Measurements from ENCODE around the gene C1QTNF9.

Gene C1QTNF9

DNA sequence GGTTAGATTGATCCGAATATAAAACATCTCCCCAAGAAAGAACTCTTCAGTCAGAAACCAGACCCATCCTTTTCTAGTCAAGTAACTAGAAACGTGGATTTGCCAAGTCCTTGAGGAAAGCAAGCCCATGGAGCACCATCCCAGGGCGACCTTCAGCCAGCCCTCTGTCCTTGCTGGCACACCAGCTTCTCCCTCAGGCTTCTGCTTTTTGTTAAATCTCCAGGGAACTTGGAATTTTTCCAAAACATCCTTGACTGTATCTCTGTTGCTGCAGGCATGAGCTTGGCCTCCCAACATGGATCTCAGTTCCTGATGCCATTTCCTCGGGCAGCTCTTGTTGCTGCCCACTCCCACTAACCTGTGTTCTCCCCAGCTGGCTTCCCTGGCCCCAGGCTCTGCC is 27.1 kb upstream of the C1QTNF9 start:
- no peak for TF ChIP-seq YY1 (IDR thresholded peaks at IDR 0.05; ENCODE audit: insufficient read depth, insufficient read length)
- TF ChIP-seq SUZ12 (IDR thresholded peaks at IDR 0.05; ENCODE audit: extremely low read depth, insufficient read depth, insufficient read length) = no peak
- no peak for TF ChIP-seq ZNF274 (IDR thresholded peaks at IDR 0.05; ENCODE audit: low read depth, low read length)
- Histone ChIP-seq H3K36me3 (ENCODE audit: insufficient read depth, insufficient read length, low read length) (peaks cover 31% of the 10 kb centered on the region), H3K4me3 (ENCODE audit: insufficient read length, low read depth) (no peak overlapping the region), H3K4me1 (ENCODE audit: insufficient read depth, insufficient read length) (no peaks in the 10 kb centered on the region), H3K27me3 (ENCODE audit: insufficient read depth, insufficient read length) (no peaks in the 10 kb centered on the region), H3K9ac (ENCODE audit: insufficient read length, low read depth) (no peak overlapping the region), H3K9me3 (ENCODE audit: insufficient read depth, low read length) (no peaks in the 10 kb centered on the region)
- no peak for DNase-seq (ENCODE audit: low read depth, low spot score)

DNA sequence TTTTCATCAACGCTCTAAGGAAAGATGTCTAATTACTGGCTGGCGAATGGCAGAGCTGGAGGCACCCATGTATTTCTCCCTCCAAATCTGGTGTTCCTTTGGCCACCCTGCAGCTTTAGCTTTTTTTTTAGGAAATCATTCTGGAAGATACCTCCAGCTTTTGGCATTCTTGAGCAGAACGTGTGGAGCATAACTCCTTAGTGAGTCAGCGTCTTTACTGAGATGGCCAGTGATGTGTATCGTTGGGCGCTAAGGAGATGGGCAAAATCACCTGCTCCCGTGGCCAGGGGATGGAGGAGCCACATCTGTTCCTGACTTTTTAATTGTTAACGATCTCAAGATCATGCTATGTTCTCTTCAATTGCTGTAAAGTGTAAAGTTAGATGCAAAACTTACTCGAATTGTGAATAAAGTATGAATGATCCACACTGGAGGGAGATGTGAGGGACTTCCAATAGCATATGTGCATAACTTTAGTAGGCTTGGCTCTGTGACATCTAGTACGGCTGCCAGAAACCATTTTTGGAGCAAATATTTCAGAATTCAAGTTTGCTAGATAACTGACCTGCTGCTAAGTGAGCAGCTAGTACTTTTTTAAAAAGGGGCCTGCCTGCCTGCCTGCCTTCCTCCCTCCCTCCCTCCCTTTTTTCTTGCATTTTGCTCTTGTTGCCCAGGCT is 24.4 kb upstream of the C1QTNF9 start:
- Histone ChIP-seq H3K9ac (ENCODE audit: insufficient read length, low read depth) (no peak overlapping the region), H3K27me3 (ENCODE audit: insufficient read depth, insufficient read length) (no peaks in the 10 kb centered on the region), H3K36me3 (ENCODE audit: insufficient read depth, insufficient read length, low read length) (peaks cover 43% of the 10 kb centered on the region), H3K9me3 (ENCODE audit: insufficient read depth, low read length) (no peaks in the 10 kb centered on the region), H3K4me3 (ENCODE audit: insufficient read length, low read depth) (no peak overlapping the region), H3K4me1 (ENCODE audit: insufficient read depth, insufficient read length) (no peaks in the 10 kb centered on the region)
- no peak for DNase-seq (ENCODE audit: low read depth, low spot score)
- no peak for TF ChIP-seq YY1 (IDR thresholded peaks at IDR 0.05; ENCODE audit: insufficient read depth, insufficient read length)
- no peak for TF ChIP-seq SUZ12 (IDR thresholded peaks at IDR 0.05; ENCODE audit: extremely low read depth, insufficient read depth, insufficient read length)
- no peak for TF ChIP-seq ZNF274 (IDR thresholded peaks at IDR 0.05; ENCODE audit: low read depth, low read length)

DNA sequence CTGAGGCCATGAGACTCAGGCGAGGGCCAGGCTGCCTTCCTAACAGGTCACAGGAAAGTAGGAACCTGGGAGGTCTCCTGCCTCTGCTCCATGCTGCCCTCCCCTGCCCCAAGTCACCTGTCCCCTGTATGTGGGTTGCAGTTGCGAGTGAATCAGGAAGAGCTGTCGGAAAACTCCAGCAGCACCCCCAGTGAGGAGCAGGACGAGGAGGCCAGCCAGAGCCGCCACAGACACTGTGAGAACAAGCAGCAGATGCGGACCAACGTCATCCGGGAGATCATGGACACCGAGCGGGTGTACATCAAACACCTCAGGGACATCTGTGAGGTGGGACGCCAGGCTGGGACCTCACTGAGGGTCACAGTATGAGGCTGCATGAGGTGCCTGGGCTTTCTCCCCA is 22.8 kb upstream of the C1QTNF9 start:
- Histone ChIP-seq H3K36me3 (ENCODE audit: insufficient read depth, insufficient read length, low read length) (peaks cover 51% of the 10 kb centered on the region), H3K4me1 (ENCODE audit: insufficient read depth, insufficient read length) (no peaks in the 10 kb centered on the region), H3K4me3 (ENCODE audit: insufficient read length, low read depth) (no peak overlapping the region), H3K9me3 (ENCODE audit: insufficient read depth, low read length) (no peaks in the 10 kb centered on the region), H3K9ac (ENCODE audit: insufficient read length, low read depth) (no peak overlapping the region), H3K27me3 (ENCODE audit: insufficient read depth, insufficient read length) (no peaks in the 10 kb centered on the region)
- no peak for TF ChIP-seq SUZ12 (IDR thresholded peaks at IDR 0.05; ENCODE audit: extremely low read depth, insufficient read depth, insufficient read length)
- no peak for TF ChIP-seq YY1 (IDR thresholded peaks at IDR 0.05; ENCODE audit: insufficient read depth, insufficient read length)
- no peak for TF ChIP-seq ZNF274 (IDR thresholded peaks at IDR 0.05; ENCODE audit: low read depth, low read length)
- no peak for DNase-seq (ENCODE audit: low read depth, low spot score)

DNA sequence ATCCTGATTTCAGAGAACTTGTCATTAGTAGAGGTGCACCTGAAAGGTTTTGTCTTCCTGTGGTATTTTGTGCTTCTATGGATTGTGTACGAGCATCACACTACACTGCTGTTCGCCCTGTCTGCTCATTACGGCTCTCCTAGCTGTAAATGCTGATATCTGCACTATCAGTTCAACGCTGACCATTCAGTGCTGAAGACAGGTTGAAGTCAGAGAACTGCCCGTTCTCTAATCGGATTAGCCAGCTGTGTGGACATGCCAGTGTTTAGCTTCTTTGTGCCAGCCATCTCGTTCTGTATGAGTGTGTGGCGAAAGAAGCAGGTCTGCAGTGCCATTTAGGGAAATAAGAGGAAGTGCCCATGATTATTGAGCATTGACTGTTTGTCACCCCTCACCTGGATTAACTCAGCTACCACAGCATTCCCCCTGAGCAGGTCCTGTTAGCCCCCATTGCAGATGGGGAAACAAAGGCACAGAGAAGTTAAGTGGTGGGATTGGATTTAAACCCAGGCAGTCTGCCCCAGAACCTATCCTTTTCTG is 21.6 kb upstream of the C1QTNF9 start:
- no peaks in the 10 kb centered on the region for H3K9me3 ChIP-seq (ENCODE audit: insufficient read depth, low read length)
- no peak overlapping the region for H3K4me3 ChIP-seq (ENCODE audit: insufficient read length, low read depth)
- no peaks in the 10 kb centered on the region for H3K4me1 ChIP-seq (ENCODE audit: insufficient read depth, insufficient read length)
- no peak for TF ChIP-seq YY1 (IDR thresholded peaks at IDR 0.05; ENCODE audit: insufficient read depth, insufficient read length)
- no peak for TF ChIP-seq ZNF274 (IDR thresholded peaks at IDR 0.05; ENCODE audit: low read depth, low read length)
- TF ChIP-seq SUZ12 (IDR thresholded peaks at IDR 0.05; ENCODE audit: extremely low read depth, insufficient read depth, insufficient read length) = no peak
- DNase-seq (ENCODE audit: low read depth, low spot score) = no peak
- H3K27me3 ChIP-seq (ENCODE audit: insufficient read depth, insufficient read length) = no peaks in the 10 kb centered on the region
- peaks cover 58% of the 10 kb centered on the region for H3K36me3 ChIP-seq (ENCODE audit: insufficient read depth, insufficient read length, low read length)
- H3K9ac ChIP-seq (ENCODE audit: insufficient read length, low read depth) = no peak overlapping the region

DNA sequence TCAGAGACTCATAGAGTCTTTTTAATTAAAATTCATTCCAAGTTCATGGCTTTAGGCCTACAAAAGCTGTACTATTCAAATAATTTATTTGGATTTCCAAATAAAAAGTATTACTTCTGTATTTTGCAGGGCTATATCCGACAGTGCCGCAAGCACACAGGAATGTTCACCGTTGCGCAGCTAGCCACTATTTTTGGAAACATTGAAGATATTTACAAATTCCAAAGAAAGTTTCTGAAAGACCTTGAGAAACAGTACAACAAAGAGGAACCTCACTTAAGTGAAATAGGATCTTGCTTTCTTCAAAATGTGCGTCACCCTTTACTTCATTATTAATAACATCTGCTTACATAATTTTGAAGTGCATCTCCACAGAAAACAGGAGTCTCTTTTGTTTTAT is 20.5 kb upstream of the C1QTNF9 start:
- Histone ChIP-seq H3K4me1 (ENCODE audit: insufficient read depth, insufficient read length) (no peaks in the 10 kb centered on the region), H3K9me3 (ENCODE audit: insufficient read depth, low read length) (no peaks in the 10 kb centered on the region), H3K27me3 (ENCODE audit: insufficient read depth, insufficient read length) (no peaks in the 10 kb centered on the region), H3K9ac (ENCODE audit: insufficient read length, low read depth) (no peak overlapping the region), H3K4me3 (ENCODE audit: insufficient read length, low read depth) (no peak overlapping the region), H3K36me3 (ENCODE audit: insufficient read depth, insufficient read length, low read length) (peaks cover 59% of the 10 kb centered on the region)
- no peak for TF ChIP-seq YY1 (IDR thresholded peaks at IDR 0.05; ENCODE audit: insufficient read depth, insufficient read length)
- no peak for TF ChIP-seq SUZ12 (IDR thresholded peaks at IDR 0.05; ENCODE audit: extremely low read depth, insufficient read depth, insufficient read length)
- TF ChIP-seq ZNF274 (IDR thresholded peaks at IDR 0.05; ENCODE audit: low read depth, low read length) = no peak
- no peak for DNase-seq (ENCODE audit: low read depth, low spot score)

DNA sequence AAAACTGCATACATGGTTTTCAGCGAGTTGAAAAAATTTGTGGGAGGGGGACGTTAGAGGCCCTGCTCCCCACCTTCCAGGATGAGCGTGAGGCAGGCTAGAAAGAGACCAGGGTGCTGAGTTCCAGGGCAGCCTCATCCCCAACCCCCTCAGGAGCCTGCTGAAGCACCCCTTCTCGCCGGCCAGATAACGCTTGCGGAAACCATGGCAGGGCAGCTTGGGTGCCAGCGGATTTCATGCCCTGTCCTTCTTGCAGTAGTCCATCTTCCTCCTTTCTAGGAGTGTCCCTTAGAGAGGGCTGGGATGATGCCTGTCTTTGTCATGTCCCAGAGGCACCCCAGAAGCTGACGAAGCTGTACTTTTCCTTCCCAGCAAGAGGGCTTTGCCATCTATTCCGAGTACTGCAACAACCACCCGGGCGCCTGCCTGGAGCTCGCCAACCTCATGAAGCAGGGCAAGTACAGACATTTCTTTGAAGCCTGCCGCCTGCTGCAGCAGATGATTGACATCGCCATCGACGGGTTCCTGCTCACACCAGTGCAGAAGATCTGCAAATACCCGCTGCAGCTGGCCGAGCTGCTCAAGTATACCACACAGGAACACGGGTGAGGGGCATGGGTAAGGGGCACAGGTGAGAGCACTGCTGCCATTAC is 19.0 kb upstream of the C1QTNF9 start:
- Histone ChIP-seq H3K9ac (ENCODE audit: insufficient read length, low read depth) (no peak overlapping the region), H3K27me3 (ENCODE audit: insufficient read depth, insufficient read length) (no peaks in the 10 kb centered on the region), H3K36me3 (ENCODE audit: insufficient read depth, insufficient read length, low read length) (peaks cover 70% of the 10 kb centered on the region), H3K9me3 (ENCODE audit: insufficient read depth, low read length) (no peaks in the 10 kb centered on the region), H3K4me3 (ENCODE audit: insufficient read length, low read depth) (no peak overlapping the region), H3K4me1 (ENCODE audit: insufficient read depth, insufficient read length) (no peaks in the 10 kb centered on the region)
- no peak for TF ChIP-seq ZNF274 (IDR thresholded peaks at IDR 0.05; ENCODE audit: low read depth, low read length)
- no peak for TF ChIP-seq SUZ12 (IDR thresholded peaks at IDR 0.05; ENCODE audit: extremely low read depth, insufficient read depth, insufficient read length)
- TF ChIP-seq YY1 (IDR thresholded peaks at IDR 0.05; ENCODE audit: insufficient read depth, insufficient read length) = no peak
- DNase-seq (ENCODE audit: low read depth, low spot score) = no peak

DNA sequence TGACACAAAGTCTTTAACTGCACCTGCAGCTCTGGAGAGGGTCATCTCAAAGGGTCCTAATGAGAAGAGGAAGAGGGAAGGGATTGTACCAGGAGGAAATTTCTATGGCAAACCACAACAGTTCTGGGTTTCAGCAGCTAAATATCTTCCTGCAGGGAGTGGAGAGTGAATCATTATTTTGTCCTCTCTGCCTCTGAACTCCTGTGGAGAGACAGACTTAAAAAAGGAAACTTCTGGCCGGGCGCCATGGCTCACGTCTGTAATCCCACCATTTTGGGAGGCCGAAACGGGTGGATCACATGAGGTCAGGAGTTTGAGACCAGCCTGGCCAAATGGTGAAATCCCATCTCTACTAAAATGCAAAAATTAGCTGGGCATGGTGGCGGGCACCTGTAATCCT is 16.9 kb upstream of the C1QTNF9 start:
- peaks cover 72% of the 10 kb centered on the region for H3K36me3 ChIP-seq (ENCODE audit: insufficient read depth, insufficient read length, low read length)

More for the DNA sequence above, 16.9 kb upstream of the C1QTNF9 start:
- Histone ChIP-seq H3K4me1 (ENCODE audit: insufficient read depth, insufficient read length) (no peaks in the 10 kb centered on the region), H3K27me3 (ENCODE audit: insufficient read depth, insufficient read length) (no peaks in the 10 kb centered on the region), H3K9ac (ENCODE audit: insufficient read length, low read depth) (no peak overlapping the region), H3K9me3 (ENCODE audit: insufficient read depth, low read length) (no peaks in the 10 kb centered on the region), H3K4me3 (ENCODE audit: insufficient read length, low read depth) (no peak overlapping the region)
- DNase-seq (ENCODE audit: low read depth, low spot score) = no peak
- TF ChIP-seq YY1 (IDR thresholded peaks at IDR 0.05; ENCODE audit: insufficient read depth, insufficient read length) (no peak), SUZ12 (IDR thresholded peaks at IDR 0.05; ENCODE audit: extremely low read depth, insufficient read depth, insufficient read length) (no peak), ZNF274 (IDR thresholded peaks at IDR 0.05; ENCODE audit: low read depth, low read length) (no peak)
